Adrenal gland (tissue), 12 donors: ENCODE measurements around the gene RALGPS1. TPM values are rescaled to one million over a fixed set of nuclear protein-coding genes. Genes with fewer than 3 reads are reported as not detected.

ENCODE experiments used
- DNase-seq, 7 donors: peaks; one replicate each; pipeline ENCODE4 v3.0.0-alpha.2; 2019 to 2020
- H3K27ac ChIP-seq, 5 donors: fragments of 200-600 bp; sonication (generic) in 4 of 5; 1 replicate in 3 of 5; 2 replicates in 2 of 5; pipeline versions ENCODE4 v1.5.1 to v1.8.0; 2016 to 2020; ENCODE audit warnings: mild to moderate bottlenecking in 1 of 5
- H3K27me3 ChIP-seq: fragments of 200-600 bp; 2 replicates; pipeline ENCODE4 v1.8.0; 2021
- H3K36me3 ChIP-seq, 2 donors: fragments of 200-600 bp; replicated peaks in 1 of 2; 1 replicate in 1 of 2; 2 replicates in 1 of 2; pipeline versions ENCODE4 v1.5.1 to v1.8.0; 2018 to 2022
- H3K4me1 ChIP-seq, 2 donors: fragments of 200-600 bp; replicated peaks in 1 of 2; 1 replicate in 1 of 2; 2 replicates in 1 of 2; pipeline versions ENCODE4 v1.5.1 to v1.8.0; 2018 to 2021
- H3K4me3 ChIP-seq, 4 donors: fragments of 200-600 bp; sonication (generic) in 3 of 4; one replicate each; pipeline ENCODE4 v1.5.1; 2016 to 2018
- H3K9me3 ChIP-seq, 3 donors: fragments of 200-600 bp; sonication (generic) in 1 of 3; replicated peaks in 1 of 3; 1 replicate in 2 of 3; 2 replicates in 1 of 3; pipeline versions ENCODE4 v1.5.1 to v1.8.0; 2016 to 2021
- POLR2A ChIP-seq, 2 donors: fragments of 450-650 bp; IDR thresholded peaks; one replicate each; pipeline ENCODE4 v1.6.1; 2017; ENCODE audit warnings: antibody characterized with exemption in 2 of 2, mild to moderate bottlenecking in 2 of 2, moderate library complexity in 1 of 2
- WGBS, 4 donors: extraction: QIAGEN DNeasy Blood & Tissue Kit in 2 of 4; methylation state at CpG; one replicate each; pipeline versions ENCODE4 v1.1.5 to v1.1.7; 2013 to 2017; 5-methylcytosine and 5-hydroxymethylcytosine counted together
- intact Hi-C, 2 donors: fragments of 100-400 bp; cut with DNase I; formaldehyde crosslinking; loops; one replicate each; pipeline versions ENCODE4 v1.14.1 to v1.15.0; 2022 to 2023
- polyA plus RNA-seq, 3 donors: library from polyadenylated mRNA; stranded (reverse); fragments of 200-250 nt in 2 of 3; fragments of 350-450 nt in 1 of 3; fragmentation: Illumina TruSeq in 1 of 3; extraction: RNeasy Lipid Tissue Mini Kit (QIAGEN cat#74804) in 1 of 3; gene quantifications; one replicate each; pipeline ENCODE4 v1.2.3, GENCODE V29; 2013 to 2014
- total RNA-seq, 9 donors: library from RNA; depleted of rRNA in 4 of 9; stranded (reverse); fragments of >200 nt in 4 of 9; fragments of 120-200 nt in 1 of 9; fragmentation: NEBNext Ultra II Directional in 1 of 9; extraction: Animal tissue kit (Norgen Biotek cat#: 25700) in 1 of 9; gene quantifications; one replicate each; pipeline versions ENCODE4 v1.1.0 to v1.2.4, GENCODE V29; 2013 to 2023
- TF ChIP-seq, protein P1 (sequence below), 6 experiments: fragments of 450-650 bp in 4 of 6; fragments of 200-600 bp in 2 of 6; sonication (generic) in 1 of 6; IDR thresholded peaks; 1 replicate in 5 of 6; 2 replicates in 1 of 6; pipeline versions ENCODE4 v1.5.1 to v1.8.0; 2016 to 2021; ENCODE audit warnings: antibody characterized with exemption in 6 of 6, mild to moderate bottlenecking in 2 of 6, moderate library complexity in 1 of 6
- donor health status: healthy with polysubstance abuse.
- donor health status: Bipolar disorder and iron deficiency.
- donor health status: DM: yes; HTN: yes; CAD: no.
- donor health status: DM: no; HTN: no; CAD: no.
- donor health status: DM: no; HTN: no; CAD: no.
- donor health status: DM: yes; HTN: yes; CAD: no.

Gene RALGPS1
- total and polyA plus RNA-seq, 12 donors = 2.8 to 9.9 (median 5.1) TPM

DNA sequence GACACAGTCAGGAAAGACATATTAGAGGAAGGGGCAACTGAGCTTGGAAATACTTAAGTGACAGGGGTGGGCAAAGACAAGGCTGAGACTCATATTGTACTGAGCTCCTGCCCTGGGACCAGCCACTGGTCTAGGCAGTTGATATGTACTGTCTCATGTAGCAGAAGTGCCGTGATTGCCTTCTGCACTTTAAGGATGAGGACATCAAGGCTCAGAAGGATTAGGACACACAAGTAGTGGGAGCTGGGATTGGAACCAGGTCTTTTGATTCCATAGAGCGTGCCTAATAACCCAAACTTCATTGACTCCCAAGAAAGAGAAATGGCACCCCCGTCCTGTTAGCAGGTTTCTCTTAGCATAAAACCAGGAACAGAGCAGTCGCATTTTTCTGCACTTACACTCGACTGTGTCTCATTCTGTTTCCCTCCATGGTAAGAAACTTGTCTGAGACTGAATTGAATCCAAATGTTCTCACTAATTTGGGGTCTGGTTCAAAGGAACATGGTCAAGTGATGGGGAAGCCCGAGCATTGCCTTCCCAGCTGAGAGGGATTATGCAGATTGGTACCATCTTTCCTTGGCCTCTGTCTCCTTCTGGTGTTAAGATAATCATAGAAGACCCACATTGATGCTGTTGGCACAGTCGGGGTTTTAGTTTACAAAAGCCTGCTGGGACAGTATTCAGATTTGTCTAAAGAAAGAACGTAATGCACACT is 137.5 kb downstream of the RALGPS1 start:
- intact Hi-C loops = no loop called here
- Histone ChIP-seq H3K36me3 (no peaks in the 10 kb centered on the region), H3K4me1 (peaks cover 0 to 32% of the 10 kb centered on the region in 2 donors), H3K4me3 (no peak overlapping the region), H3K27me3 (no peaks in the 10 kb centered on the region), H3K27ac (peak overlapping the region in 2 of 5 donors; percentile 42 to 71), H3K9me3 (no peaks in the 10 kb centered on the region)
- WGBS, 4 donors = 88 to 93% (median 92%) methylated on average over 8 of the region's 8 CpGs
- TF ChIP-seq, protein P1, sequence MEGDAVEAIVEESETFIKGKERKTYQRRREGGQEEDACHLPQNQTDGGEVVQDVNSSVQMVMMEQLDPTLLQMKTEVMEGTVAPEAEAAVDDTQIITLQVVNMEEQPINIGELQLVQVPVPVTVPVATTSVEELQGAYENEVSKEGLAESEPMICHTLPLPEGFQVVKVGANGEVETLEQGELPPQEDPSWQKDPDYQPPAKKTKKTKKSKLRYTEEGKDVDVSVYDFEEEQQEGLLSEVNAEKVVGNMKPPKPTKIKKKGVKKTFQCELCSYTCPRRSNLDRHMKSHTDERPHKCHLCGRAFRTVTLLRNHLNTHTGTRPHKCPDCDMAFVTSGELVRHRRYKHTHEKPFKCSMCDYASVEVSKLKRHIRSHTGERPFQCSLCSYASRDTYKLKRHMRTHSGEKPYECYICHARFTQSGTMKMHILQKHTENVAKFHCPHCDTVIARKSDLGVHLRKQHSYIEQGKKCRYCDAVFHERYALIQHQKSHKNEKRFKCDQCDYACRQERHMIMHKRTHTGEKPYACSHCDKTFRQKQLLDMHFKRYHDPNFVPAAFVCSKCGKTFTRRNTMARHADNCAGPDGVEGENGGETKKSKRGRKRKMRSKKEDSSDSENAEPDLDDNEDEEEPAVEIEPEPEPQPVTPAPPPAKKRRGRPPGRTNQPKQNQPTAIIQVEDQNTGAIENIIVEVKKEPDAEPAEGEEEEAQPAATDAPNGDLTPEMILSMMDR (IDR thresholded peaks at IDR 0.05) = no peak
- TF ChIP-seq POLR2A (IDR thresholded peaks at IDR 0.05) = no peak
- DNase-seq = peak in 1 of 7 donors; percentile 30

GRCh38 chr9:127053057-127053821 is 138.7 kb downstream of the RALGPS1 start:
- Histone ChIP-seq H3K27me3 (no peaks in the 10 kb centered on the region), H3K27ac (peak overlapping the region in 2 of 5 donors; percentile 42 to 71), H3K4me3 (no peak overlapping the region), H3K36me3 (no peaks in the 10 kb centered on the region), H3K4me1 (peaks cover 6 to 41% of the 10 kb centered on the region in 2 donors), H3K9me3 (no peaks in the 10 kb centered on the region)
- TF ChIP-seq POLR2A (IDR thresholded peaks at IDR 0.05) = no peak
- TF ChIP-seq, protein P1 (IDR thresholded peaks at IDR 0.05) = no peak
- DNase-seq = peak in 5 of 7 donors; percentile 12 to 66 (median 37)
- 58 to 80% (median 74%) methylated on average over 10 to 14 of the region's 14 CpGs for WGBS, 4 donors
- intact Hi-C loops = no loop called here

DNA sequence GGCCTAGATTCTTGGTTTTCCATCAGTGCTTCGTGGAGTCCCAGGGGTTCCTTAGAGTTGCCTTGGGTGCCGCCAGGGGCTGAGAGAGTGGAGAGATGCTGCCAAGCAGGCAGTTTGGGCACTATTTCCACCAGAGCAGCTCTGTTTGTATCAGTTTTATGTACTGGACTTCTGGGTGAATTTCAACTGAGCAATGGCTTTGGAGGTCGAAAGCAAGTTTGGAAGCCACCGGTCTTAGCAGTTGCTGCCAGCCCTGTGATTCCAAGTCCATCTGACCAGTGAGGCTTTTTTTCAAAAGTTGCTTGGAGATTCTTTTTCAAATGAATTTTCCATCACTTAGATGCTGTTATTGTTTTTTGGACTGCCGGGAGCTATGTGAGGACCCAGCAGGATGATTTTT is 139.4 kb downstream of the RALGPS1 start:
- Histone ChIP-seq H3K9me3 (no peaks in the 10 kb centered on the region), H3K27ac (peak overlapping the region in 2 of 5 donors; percentile 42 to 71), H3K27me3 (no peaks in the 10 kb centered on the region), H3K36me3 (no peaks in the 10 kb centered on the region), H3K4me1 (peaks cover 6 to 35% of the 10 kb centered on the region in 2 donors), H3K4me3 (no peak overlapping the region)
- 79 to 90% (median 87%) methylated on average over 5 of the region's 5 CpGs for WGBS, 4 donors
- peak in 1 of 7 donors; percentile 39 for DNase-seq
- intact Hi-C loops = no loop called here
- TF ChIP-seq POLR2A (IDR thresholded peaks at IDR 0.05) = no peak
- TF ChIP-seq, protein P1 (IDR thresholded peaks at IDR 0.05) = no peak

DNA sequence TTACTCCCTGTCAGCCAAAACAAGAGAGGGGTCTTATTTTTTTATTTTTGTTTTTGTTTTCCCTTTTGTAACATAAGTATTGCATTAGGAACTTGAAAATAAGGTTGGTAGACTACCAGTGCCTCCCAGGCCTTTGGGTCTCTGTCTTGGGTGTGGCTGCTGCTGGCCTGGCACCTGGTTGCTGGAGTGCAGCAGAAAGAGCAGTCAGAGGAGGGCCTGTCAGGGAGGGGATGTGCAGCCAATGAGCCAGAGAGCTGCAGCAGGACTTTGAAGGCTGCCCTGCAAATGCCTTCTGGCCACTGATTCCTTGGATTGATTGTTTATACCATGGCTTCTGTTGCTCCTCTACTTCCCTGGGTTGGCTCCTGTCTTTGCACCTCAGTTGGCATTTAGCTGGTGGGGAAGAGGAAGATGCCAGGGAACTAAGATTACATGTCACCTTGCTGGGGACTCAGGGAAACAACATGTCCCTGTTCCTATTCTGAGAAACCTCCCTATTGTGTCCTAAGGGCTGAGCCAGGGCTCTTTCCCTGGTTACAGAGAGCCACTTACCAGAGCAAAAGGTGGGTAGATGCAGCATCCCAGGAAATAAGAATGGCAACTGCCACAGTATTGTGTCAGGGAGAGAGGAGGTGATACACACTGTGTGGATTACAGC is 141.3 kb downstream of the RALGPS1 start:
- intact Hi-C loops = no loop called here
- DNase-seq = no peak
- no peak overlapping the region for H3K27ac ChIP-seq

More for the DNA sequence above, 141.3 kb downstream of the RALGPS1 start:
- H3K4me3 ChIP-seq = no peak overlapping the region
- peaks cover 6 to 22% of the 10 kb centered on the region in 2 donors for H3K4me1 ChIP-seq
- H3K36me3 ChIP-seq = no peaks in the 10 kb centered on the region
- H3K9me3 ChIP-seq = no peaks in the 10 kb centered on the region
- H3K27me3 ChIP-seq = no peaks in the 10 kb centered on the region
- TF ChIP-seq POLR2A (IDR thresholded peaks at IDR 0.05) = no peak
- TF ChIP-seq, protein P1 (IDR thresholded peaks at IDR 0.05) = no peak
